Endothelial cell of hepatic sinusoid (primary cell): ENCODE measurements around the gene HMGCL.
"Not testable (repeated sequence)": the region's sequence is repeated elsewhere in the genome, so short reads cannot be mapped to it uniquely, and the experiment has no call there.

ENCODE experiments used
- in situ Hi-C: cut with HindIII; loops from 2 replicates; pipeline ENCODE4 v1.10.0; 2017; ENCODE audit warnings: low sequenced_read_pairs

Gene HMGCL

GRCh38 chr1:23799570-23800399, 25.4 kb downstream of the HMGCL start:
- in situ Hi-C loops = no loop called here

- in situ Hi-C loops = no loop called here
Observed at GRCh38 chr1:23799255-23799569, 26.0 kb downstream of the HMGCL start.

GRCh38 chr1:23798662-23799142, 26.5 kb downstream of the HMGCL start:
- in situ Hi-C loops = no loop called here

GRCh38 chr1:23797478-23798448, 27.5 kb downstream of the HMGCL start:
- in situ Hi-C loops = no loop called here

GRCh38 chr1:23796466-23797271, 28.6 kb downstream of the HMGCL start:
- in situ Hi-C loops = no loop called here

GRCh38 chr1:23795676-23796465, 29.4 kb downstream of the HMGCL start:
- in situ Hi-C loops = no loop called here

- in situ Hi-C loops = not testable (repeated sequence)
Observed at GRCh38 chr1:23794732-23795182, 30.5 kb downstream of the HMGCL start.

- in situ Hi-C loops = no loop called here
Observed at GRCh38 chr1:23793861-23794731, 31.1 kb downstream of the HMGCL start.

- in situ Hi-C loops = no loop called here
Observed at GRCh38 chr1:23793018-23793781, 32.0 kb downstream of the HMGCL start.

GRCh38 chr1:23792151-23792945, 32.9 kb downstream of the HMGCL start:
- in situ Hi-C loops = no loop called here

- in situ Hi-C loops = no loop called here
Observed at GRCh38 chr1:23791516-23792047, 33.6 kb downstream of the HMGCL start.

GRCh38 chr1:23790696-23791515, 34.3 kb downstream of the HMGCL start, which contains the start of gene LYPLA2:
TSS of gene LYPLA2 (plus strand) at chr1:23791145. CDS start at chr1:23792683, 1,538 bp downstream.
- in situ Hi-C loops = no loop called here

- in situ Hi-C loops = loop anchor here (5.0 kb wide), 1 partner anchor 51 kb away; no protein-coding TSS in a partner anchor
Observed at GRCh38 chr1:23788695-23789094, 36.5 kb downstream of the HMGCL start.

- in situ Hi-C loops = loop anchor here (5.0 kb wide), 1 partner anchor 50 kb away; no protein-coding TSS in a partner anchor
Observed at GRCh38 chr1:23787701-23788100, 37.5 kb downstream of the HMGCL start.

- in situ Hi-C loops = loop anchor here (5.0 kb wide), 1 partner anchor 48 kb away; no protein-coding TSS in a partner anchor
Observed at GRCh38 chr1:23784846-23785245, 40.4 kb downstream of the HMGCL start.

- in situ Hi-C loops = not testable (repeated sequence)
Observed at GRCh38 chr1:23783141-23783540, 42.1 kb downstream of the HMGCL start.
